Measurements from ENCODE around the gene ING1. TPM values are rescaled to one million over a fixed set of nuclear protein-coding genes. Genes with fewer than 3 reads are reported as not detected.

ING1 gene
- total and polyA plus RNA-seq, 12 donors = 4.1 to 15.6 (median 6.3) TPM

DNA sequence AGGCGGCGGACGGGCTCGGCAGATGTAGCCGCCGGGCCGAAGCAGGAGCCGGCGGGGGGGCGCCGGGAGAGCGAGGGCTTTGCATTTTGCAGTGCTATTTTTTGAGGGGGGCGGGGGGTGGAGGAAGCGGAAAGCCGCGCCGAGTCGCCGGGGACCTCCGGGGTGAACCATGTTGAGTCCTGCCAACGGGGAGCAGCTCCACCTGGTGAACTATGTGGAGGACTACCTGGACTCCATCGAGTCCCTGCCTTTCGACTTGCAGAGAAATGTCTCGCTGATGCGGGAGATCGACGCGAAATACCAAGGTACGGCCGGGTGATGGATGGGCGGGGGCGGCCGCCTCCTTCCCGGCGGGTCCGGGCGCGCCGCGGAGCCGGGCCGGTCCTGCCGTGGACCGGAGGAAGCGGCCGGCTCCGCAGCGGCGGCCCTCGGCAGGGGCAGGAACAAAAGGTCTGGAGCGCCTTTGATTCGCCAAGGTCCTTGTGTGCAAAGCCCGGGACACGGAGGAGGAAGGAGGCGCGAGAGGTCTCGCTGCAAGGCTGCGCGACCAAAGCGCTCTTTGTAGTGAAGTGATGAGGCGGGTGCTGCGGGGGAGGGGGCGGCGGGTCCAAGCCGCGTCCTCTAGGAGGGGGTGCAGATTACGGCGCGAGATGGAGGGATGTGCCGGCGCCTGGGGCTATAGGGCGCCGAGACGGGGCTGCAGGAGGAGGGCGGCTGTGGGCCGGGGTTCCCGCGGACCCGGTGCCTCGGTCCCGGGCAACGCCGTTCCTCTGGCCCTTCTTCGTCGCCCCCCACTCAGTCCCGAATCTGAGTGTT is 689 bp downstream of the ING1 start:
- ATAC-seq (no peak), DNase-seq (peak; percentile 53 to 61)
- Histone ChIP-seq H3K27ac (peak overlapping the region; percentile 96 to 100 (median 100)), H3K27me3 (no peaks in the 10 kb centered on the region), H3K36me3 (peaks cover 0 to 3% (median 0%) of the 10 kb centered on the region in 9 donors), H3K4me1 (peaks cover 4 to 33% (median 28%) of the 10 kb centered on the region in 9 donors), H3K9me3 (no peaks in the 10 kb centered on the region), H3K4me3 (peak overlapping the region; percentile 79 to 98 (median 93))
- TF ChIP-seq, protein P1, sequence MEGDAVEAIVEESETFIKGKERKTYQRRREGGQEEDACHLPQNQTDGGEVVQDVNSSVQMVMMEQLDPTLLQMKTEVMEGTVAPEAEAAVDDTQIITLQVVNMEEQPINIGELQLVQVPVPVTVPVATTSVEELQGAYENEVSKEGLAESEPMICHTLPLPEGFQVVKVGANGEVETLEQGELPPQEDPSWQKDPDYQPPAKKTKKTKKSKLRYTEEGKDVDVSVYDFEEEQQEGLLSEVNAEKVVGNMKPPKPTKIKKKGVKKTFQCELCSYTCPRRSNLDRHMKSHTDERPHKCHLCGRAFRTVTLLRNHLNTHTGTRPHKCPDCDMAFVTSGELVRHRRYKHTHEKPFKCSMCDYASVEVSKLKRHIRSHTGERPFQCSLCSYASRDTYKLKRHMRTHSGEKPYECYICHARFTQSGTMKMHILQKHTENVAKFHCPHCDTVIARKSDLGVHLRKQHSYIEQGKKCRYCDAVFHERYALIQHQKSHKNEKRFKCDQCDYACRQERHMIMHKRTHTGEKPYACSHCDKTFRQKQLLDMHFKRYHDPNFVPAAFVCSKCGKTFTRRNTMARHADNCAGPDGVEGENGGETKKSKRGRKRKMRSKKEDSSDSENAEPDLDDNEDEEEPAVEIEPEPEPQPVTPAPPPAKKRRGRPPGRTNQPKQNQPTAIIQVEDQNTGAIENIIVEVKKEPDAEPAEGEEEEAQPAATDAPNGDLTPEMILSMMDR (IDR thresholded peaks at IDR 0.05) = peak in 4 of 9 donors; percentile 6 to 28 (median 22)
- 0% methylated on average over 72 to 86 of the region's 86 CpGs for WGBS, 2 donors
- intact Hi-C loops (cut with DNase I) = loop anchor here in 7 of 10 donors (2.0 to 10.0 kb wide), 8 partner anchors 97 to 407 kb away; partner anchors contain the start of genes ANKRD10 (in 6 of the 7), NAXD (in 3 of the 7), COL4A1 (in 1 of the 7) and COL4A2 (in 1 of the 7)

DNA sequence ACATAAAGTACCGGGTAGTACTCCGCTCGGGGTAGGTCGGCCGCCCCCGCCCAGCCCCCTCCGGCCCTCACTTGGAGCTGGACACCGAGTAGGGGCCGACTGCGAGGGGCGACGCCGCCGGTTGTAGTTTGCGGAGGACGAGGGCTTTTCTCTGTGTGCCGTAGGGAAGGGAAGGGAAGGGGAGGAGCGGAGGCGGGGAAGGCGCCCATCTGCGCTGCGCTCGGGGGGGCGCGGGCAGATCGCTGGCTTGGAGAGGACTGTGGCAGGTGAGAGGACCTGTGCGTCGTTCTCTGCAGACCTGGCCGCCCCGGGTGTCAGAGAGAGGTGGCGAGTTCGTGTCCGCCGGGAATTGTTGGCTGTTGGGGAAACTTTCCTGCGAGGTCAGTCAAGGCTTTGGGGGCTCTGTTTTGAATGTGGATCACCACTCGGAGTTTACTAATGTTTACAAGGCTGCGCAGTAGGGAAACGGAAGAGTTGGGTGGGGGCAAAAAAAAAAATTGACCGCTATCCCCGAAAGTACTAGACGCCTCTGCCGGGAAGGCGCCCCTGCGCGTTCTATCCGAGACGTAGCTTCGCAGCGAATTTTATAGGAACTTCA is 1.4 kb downstream of the ING1 start:
- Histone ChIP-seq H3K36me3 (peaks cover 0 to 10% (median 1%) of the 10 kb centered on the region in 9 donors), H3K27me3 (no peaks in the 10 kb centered on the region), H3K4me3 (peak overlapping the region; percentile 79 to 98 (median 93)), H3K27ac (peak overlapping the region; percentile 96 to 100 (median 100)), H3K4me1 (peaks cover 4 to 33% (median 28%) of the 10 kb centered on the region in 9 donors), H3K9me3 (no peaks in the 10 kb centered on the region)
- ATAC-seq (peak in 6 of 8 donors; percentile 6 to 43 (median 17)), DNase-seq (peak; percentile 70 to 74)
- TF ChIP-seq, protein P1 (IDR thresholded peaks at IDR 0.05) = no peak
- 0% methylated on average over 49 of the region's 49 CpGs for WGBS, 2 donors
- intact Hi-C loops (cut with DNase I) = loop anchor here in 7 of 10 donors (2.0 to 10.0 kb wide), 9 partner anchors 98 to 408 kb away; partner anchors contain the start of genes ANKRD10 (in 5 of the 7), NAXD (in 3 of the 7), COL4A1 (in 1 of the 7) and COL4A2 (in 1 of the 7)

DNA sequence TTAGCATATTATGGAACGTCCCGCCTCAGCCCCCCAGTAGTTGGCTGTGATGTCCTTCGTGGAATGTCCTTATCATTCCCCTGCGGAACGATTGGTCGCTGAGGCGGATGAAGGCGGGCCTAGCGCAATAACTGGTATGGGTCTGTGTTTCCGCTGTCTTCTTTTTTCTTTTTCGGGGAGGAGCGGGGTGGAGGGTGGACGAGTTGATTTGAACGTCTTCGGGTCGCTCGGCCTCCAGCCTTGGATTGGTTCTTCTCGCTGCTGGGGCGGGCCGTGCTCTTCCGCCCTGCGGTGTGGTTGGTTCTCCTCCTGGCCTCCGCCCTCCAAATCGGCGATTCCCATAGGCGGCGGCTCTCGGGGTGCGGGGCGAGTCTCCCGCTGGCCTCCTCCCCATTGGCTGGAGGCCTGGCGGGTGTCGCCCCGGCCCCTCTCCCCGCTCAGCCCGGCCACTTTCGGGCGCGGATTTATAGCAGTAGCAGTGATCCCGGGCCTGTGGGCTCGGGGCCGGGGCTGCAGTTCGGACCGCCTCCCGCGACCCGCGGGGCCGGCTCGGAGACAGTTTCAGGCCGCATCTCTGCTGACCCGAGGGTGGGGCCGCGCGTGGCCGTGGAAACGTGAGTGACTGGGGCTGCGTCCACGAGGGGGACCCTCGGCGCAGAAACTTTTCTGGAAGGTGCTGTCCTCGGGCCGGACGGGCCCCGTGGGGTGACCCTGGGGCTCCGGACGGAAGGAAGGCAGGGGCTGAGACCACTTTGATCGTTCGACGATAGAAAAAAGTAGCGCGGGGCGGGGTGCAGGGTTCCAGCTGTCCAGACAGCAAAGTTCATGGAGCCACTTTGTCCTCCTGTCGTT is 2.1 kb downstream of the ING1 start:
- peaks cover 4 to 33% (median 28%) of the 10 kb centered on the region in 9 donors for H3K4me1 ChIP-seq
- peak overlapping the region; percentile 17 to 100 (median 100) for H3K27ac ChIP-seq
- intact Hi-C loops (cut with DNase I) = loop anchor here in 7 of 10 donors (2.0 to 10.0 kb wide), 6 partner anchors 99 to 199 kb away; partner anchors contain the start of genes ANKRD10 (in 5 of the 7) and NAXD (in 1 of the 7)
- WGBS, 2 donors = 0% methylated on average over 74 of the region's 74 CpGs
- H3K9me3 ChIP-seq = no peaks in the 10 kb centered on the region
- TF ChIP-seq, protein P1 (IDR thresholded peaks at IDR 0.05) = peak in 6 of 9 donors; percentile 9 to 55 (median 34)
- DNase-seq (peak; percentile 97 to 99), ATAC-seq (peak; percentile 68 to 84 (median 81))
- peak overlapping the region; percentile 79 to 98 (median 92) for H3K4me3 ChIP-seq
- H3K36me3 ChIP-seq = peaks cover 0 to 17% (median 6%) of the 10 kb centered on the region in 9 donors
- H3K27me3 ChIP-seq = no peaks in the 10 kb centered on the region
